ENCODE measurements around the gene ALDH3A1.

ALDH3A1 gene

GRCh38 chr17:19744922-19745757 is 3.0 kb downstream of the ALDH3A1 start:
- intact Hi-C loops (cut with DNase I) = no loop called here
- peak; percentile 84 to 97 (median 95) for DNase-seq

GRCh38 chr17:19744492-19744891 is 3.6 kb downstream of the ALDH3A1 start:
- peak in 10 of 42 donors; percentile 24 to 60 (median 38) for DNase-seq

GRCh38 chr17:19743101-19744100 is 4.7 kb downstream of the ALDH3A1 start:
- no peak for DNase-seq

More at GRCh38 chr17:19744492-19744891, 3.6 kb downstream of the ALDH3A1 start:
- intact Hi-C loops (cut with DNase I) = no loop called here

GRCh38 chr17:19742495-19742894 is 5.6 kb downstream of the ALDH3A1 start:
- intact Hi-C loops (cut with DNase I) = no loop called here
- DNase-seq = no peak

More at GRCh38 chr17:19743101-19744100, 4.7 kb downstream of the ALDH3A1 start:
- intact Hi-C loops (cut with DNase I) = no loop called here

- intact Hi-C loops (cut with DNase I) = no loop called here
Observed at GRCh38 chr17:19741832-19742457, 6.2 kb downstream of the ALDH3A1 start.

GRCh38 chr17:19740933-19741332 is 7.2 kb downstream of the ALDH3A1 start:
- intact Hi-C loops (cut with DNase I) = no loop called here
- no peak for DNase-seq

More at GRCh38 chr17:19741832-19742457, 6.2 kb downstream of the ALDH3A1 start:
- no peak for DNase-seq

GRCh38 chr17:19739241-19740201 is 8.6 kb downstream of the ALDH3A1 start:
- intact Hi-C loops (cut with DNase I) = no loop called here
- no peak for DNase-seq

GRCh38 chr17:19738757-19739156 is 9.3 kb downstream of the ALDH3A1 start:
- DNase-seq = no peak
- intact Hi-C loops (cut with DNase I) = no loop called here

GRCh38 chr17:19738073-19738449 is 10.0 kb downstream of the ALDH3A1 start:
- intact Hi-C loops (cut with DNase I) = no loop called here

GRCh38 chr17:19737305-19738072 is 10.6 kb downstream of the ALDH3A1 start:
- intact Hi-C loops (cut with DNase I) = no loop called here
- no peak for DNase-seq

More at GRCh38 chr17:19738073-19738449, 10.0 kb downstream of the ALDH3A1 start:
- no peak for DNase-seq

GRCh38 chr17:19736071-19736470 is 12.0 kb downstream of the ALDH3A1 start:
- DNase-seq = no peak
- intact Hi-C loops (cut with DNase I) = no loop called here

GRCh38 chr17:19733953-19734526 is 14.1 kb downstream of the ALDH3A1 start:
- intact Hi-C loops (cut with DNase I) = no loop called here
- DNase-seq = no peak

GRCh38 chr17:19731626-19732025 is 16.5 kb downstream of the ALDH3A1 start:
- intact Hi-C loops (cut with DNase I) = no loop called here
- DNase-seq = no peak

GRCh38 chr17:19730843-19731242 is 17.3 kb downstream of the ALDH3A1 start:
- intact Hi-C loops (cut with DNase I) = no loop called here
- no peak for DNase-seq

- intact Hi-C loops (cut with DNase I) = loop anchor here (2.0 to 5.0 kb wide), 2 partner anchors 23 to 83 kb away; partner anchors contain the start of gene ALDH3A2
- DNase-seq = no peak
Observed at GRCh38 chr17:19729900-19730299, 18.2 kb downstream of the ALDH3A1 start.

GRCh38 chr17:19728084-19728495 is 20.0 kb downstream of the ALDH3A1 start:
- DNase-seq = peak; percentile 49 to 93 (median 85)
- intact Hi-C loops (cut with DNase I) = loop anchor here (2.0 to 5.0 kb wide), 2 partner anchors 25 to 81 kb away; partner anchors contain the start of gene ALDH3A2
